Stimulated activated CD4-positive, alpha-beta T cell treated with anti-CD3 and anti-CD28 coated beads, Interleukin-4, amount 100 ng/mL, for 1 hour (primary cell): Measurements from ENCODE around the gene EML5.

ENCODE experiments used
- DNase-seq: peaks from one replicate; pipeline ENCODE4 v3.0.0-alpha.2; 2020

EML5 gene

DNA sequence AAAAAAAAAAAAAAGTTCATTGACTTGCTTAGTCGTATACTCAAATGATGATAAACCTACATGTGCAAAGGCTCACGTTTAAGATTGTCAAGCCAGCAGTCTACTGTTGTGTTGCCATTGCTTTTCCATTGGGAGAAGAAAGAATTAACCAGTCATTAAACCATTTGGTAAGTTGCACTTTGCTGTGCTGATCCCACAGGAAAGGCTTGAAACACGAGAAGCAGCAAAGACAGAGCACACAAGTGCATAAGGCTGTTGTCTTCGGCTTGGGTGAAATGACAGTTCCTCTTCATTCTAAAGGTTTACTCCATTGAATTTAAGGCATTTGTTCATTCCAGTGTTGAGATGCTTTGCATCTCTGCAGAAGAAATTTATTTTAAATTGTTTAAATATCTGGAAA lies 179.8 kb downstream of the EML5 start:
- no peak for DNase-seq

DNA sequence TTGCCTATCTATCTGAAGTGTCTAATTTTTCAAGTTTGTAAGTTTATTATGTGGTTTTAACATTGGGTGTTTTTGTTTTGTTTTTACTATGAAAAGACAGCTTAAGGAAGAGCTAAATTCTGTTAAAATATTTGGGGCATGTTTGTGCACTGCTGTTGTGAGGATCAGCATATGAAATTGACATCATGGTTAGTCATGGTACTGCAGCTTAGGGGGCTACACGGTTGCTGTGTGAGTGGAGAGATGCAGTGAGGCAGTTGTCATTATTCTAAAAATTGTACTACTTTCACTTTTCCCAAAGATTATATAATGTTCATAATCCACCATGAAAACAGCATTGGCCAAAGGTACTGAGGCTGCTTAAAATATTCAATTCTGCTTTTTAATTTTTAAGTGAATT lies 180.9 kb downstream of the EML5 start:
- DNase-seq = no peak

DNA sequence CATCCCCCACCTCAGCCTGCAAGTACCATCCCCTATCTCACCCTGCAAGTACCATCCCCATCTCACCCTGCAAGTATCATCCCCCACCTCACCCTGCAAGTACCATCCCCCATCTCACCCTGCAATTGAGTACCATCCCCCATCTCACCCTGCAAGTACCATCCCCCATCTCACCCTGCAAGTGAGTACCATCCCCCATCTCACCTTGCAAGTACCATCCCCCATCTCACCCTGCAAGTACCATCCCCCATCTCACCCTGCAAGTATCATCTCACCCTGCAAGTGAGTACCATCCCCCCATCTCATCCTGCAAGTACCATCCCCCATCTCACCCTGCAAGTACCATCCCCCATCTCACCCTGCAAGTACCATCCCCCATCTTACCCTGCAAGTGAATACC lies 184.9 kb downstream of the EML5 start:
- no peak for DNase-seq

DNA sequence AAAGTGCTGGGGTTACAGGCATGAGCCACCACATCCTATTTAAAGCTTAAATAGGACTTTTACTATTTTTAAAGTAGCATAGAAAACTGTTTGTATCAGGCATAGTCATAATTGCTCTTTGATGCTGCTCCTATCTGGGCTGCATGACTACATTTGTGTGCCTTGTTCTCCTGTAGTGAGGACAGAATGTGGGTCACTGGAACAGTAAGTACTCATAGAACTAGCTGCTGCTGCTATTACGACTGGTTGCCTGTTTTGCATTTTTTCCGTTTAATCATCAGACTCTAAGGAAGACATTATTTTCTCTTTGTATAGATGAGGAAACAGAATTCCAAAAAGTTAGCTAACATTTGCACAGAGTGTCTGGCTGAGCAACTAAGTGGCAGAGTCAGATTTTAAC lies 187.2 kb downstream of the EML5 start:
- DNase-seq = no peak

DNA sequence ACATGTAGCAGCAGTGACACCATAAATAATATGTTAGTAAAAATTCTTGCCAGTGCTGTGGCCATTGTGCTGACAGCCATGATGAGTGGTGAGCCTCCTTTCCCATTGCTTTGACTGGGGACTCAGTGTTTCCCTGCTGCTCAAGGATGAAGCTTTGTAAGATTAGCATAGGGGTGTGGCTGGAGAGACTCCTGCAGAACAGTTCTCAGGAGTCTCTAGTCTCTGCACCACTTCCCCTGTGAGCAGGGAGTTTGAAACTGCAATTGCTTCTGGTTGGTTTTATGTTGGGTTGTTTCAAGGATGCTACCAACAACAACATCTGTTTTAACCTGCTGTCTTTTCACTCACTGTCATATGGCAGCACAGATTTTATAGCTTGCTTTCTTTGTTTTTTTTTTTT lies 188.5 kb downstream of the EML5 start:
- no peak for DNase-seq

DNA sequence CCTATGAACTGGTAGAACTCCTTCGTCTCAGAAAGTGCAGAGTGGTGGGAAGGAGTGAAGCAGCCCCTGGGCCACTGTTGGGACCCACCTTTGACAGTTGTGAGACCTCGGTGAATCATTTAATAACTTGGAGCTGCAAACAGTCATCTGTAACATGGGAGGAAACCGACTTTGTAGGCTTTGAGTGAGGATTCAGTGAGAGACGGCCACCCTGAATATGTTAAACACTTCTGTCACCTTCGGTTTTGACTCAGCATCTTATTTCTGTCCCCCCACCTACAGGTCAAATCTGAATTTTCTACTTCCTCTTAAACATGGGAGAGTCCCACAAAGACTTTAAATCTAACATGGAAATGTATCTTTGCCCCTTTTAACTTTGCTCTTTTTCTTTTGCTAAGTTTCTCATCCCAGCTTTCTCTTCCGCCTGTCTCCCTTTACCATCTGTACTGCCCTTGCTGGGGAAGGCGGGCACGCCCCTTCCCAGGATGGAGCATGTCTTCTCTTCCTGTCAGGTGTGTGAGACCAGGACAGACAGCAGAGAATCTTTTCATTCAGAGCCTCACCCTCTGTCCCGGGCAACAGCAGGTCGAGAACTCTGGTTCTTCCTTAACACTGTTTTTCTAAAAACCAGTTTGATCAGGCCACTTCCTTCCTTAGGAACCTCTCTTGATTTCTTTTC lies 192.9 kb downstream of the EML5 start:
- DNase-seq = peak; percentile 7

DNA sequence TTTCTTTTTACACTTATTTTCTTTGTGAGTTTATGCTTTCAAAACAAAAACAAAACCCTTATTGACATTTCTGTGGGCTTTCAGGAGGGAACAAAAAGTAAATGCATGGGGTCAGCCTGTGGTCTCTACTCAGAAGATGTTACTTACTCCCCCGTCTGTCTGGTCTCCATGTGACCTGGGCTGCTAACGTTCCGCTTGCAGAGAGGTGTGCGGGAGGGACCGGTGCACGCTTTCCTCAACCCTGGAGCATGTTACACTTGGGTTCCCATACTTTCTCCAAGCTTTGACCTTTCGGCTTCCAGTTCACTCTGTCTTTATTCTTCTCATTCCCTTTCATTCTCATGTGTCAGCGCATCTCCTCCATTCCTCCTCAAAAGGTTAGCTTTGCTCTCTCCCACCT lies 193.4 kb downstream of the EML5 start:
- DNase-seq = no peak

DNA sequence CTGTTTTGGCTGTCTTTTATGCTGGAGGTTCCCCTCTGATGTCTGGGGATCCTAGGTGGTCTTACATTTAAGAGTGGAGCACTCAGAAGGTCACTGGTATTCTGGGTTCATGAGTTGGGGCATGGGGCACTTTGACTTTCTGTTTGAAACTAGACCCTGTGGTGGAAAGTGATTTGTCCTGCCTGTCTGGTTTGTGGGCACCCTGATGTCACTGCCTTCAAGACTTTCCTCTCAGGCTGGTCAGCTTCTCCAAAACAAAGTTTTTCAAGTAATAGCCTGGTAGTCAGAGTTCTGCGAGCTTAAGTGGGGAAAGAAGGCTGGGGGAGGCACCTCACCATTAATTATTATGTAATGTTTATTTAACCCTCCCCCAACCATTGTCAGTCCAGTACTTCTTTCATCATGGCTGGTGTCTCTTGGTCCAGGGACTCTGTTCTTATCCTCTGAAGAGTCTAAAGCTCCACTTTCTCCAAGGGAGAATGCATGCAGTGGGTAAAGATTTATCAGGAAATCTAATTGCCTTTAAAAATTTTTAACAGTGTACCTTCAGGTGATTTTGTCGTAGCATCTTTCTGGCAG lies 194.6 kb downstream of the EML5 start:
- DNase-seq = no peak

DNA sequence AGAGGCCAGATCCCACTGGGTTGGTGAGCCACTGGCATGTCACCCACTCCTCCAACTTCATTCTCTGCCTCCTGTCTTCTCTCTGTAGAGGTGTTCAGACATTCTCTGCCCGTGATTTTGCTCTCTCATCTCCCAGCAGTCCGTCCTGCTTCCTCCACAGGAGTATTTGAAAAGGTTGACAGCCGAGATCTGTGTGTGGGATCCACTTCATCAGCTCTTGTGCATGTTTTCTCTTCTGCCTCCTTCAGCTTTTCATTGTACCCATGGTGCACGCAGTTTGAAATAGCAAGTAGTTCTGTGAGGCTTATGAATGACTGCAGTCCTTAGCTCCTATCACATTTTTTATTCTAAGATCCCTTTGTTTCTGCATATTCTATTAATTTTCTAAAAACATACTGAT lies 195.2 kb downstream of the EML5 start:
- DNase-seq = no peak

DNA sequence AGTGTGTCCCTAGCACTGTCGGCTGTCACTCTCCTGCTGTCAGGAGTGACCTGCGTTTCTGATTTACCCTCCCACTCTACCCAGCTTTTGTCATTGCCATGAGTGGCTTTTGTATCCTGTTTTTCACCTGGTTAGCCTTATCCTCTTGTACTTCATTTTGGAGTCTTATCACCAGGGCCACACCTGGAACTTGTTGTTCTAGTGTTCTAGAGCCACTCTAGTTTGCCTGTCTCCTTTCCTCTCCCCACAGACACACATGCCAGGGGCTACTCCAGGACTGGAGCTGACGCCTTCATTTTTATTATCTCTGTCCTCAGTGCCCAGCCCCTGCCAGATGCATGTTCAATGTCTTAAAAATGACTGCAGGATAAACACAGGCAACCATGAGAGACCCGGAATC lies 195.7 kb downstream of the EML5 start:
- no peak for DNase-seq

DNA sequence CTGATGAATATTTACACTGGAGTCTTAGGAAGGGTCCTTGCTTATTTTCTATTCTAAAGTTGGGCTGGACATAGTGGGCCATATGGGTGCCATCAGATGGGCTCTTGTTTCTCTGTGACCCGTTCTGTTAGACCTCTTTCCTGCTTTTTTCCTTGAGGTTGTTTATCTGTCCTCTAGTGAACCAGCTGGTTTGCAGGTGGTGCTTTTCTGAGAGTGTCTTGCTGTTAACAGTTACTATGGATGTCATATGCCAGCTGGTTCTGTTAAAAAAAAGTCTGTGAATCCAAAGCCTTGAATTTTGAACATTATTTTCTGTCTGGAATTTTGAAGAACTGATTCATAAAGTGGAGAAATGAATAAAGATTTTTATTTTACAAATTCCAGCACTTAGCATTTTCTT lies 200.7 kb downstream of the EML5 start:
- DNase-seq = no peak

DNA sequence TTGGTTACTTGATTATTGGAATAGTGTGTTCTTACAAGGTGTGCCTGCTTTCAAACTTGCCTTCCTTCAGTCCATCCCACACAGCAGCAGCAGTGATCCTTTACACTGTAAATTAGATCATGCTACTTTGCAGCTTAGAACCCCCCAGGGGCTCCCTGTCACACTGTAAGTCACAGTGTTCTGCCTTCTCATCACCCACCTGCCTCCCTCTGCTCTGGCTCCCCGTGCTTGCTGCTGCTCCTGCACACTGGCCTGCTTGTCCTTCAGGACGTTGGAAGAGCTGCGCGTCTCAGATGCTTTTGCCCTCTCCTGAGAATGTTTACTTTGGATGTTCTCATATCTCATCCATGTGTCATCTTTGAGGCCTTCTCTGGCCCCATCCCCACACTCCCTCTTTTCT lies 202.6 kb downstream of the EML5 start:
- no peak for DNase-seq

DNA sequence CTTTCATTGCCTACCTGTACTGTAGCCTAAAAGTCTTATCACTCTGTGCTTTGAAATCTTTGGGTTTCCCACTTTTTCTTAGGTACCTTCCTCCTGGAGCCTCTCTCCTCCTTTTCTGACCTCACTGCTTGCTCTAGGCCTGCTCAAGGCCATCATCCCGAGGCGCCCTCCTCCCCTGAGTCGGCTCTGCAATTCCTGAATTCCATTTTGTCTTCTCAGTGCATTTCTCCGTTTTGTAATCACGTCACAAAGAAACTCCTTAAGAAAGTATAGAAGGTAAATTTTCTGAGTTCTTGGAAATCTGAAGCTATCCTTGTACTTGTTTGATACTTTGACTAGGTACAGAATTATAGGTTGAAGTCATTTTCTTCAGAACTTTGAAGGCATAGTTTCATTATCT lies 204.7 kb downstream of the EML5 start:
- DNase-seq = no peak

DNA sequence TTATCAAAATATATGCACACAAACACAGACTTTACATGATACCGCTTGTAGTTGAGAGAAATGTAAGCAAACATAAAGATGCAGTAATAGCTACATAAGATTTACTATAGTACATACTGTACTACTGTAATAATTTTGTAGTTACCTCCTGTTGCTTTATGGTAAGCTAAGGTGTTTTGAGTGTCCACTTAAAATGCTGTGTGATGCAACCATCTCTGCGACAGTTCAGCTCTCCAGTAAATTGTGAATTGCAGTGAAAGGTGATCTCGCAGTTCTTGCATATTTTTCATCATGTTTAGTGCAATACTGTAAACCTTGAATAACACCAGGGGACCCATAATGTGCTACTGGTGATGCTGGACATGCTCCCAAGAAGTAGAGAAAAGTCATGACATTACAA lies 208.3 kb downstream of the EML5 start:
- no peak for DNase-seq

DNA sequence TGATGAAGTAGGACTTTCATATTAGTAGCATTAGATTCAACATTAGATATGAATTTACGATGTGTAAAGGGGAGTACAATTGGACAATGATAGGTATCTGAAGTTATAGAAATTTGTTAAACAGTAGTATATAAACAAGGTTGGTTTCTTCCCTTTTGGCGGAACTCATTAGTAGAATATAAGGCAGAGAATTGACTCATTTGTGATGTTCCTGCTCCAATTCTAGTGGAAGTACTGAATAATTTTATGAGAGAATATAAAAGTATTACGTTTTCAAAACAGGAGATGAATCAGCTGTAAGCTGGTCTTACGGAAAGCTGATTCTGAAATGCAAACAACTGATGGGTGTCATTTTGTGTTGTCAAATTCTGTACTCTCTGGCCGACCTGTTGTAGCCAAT lies 216.5 kb downstream of the EML5 start:
- DNase-seq = no peak

DNA sequence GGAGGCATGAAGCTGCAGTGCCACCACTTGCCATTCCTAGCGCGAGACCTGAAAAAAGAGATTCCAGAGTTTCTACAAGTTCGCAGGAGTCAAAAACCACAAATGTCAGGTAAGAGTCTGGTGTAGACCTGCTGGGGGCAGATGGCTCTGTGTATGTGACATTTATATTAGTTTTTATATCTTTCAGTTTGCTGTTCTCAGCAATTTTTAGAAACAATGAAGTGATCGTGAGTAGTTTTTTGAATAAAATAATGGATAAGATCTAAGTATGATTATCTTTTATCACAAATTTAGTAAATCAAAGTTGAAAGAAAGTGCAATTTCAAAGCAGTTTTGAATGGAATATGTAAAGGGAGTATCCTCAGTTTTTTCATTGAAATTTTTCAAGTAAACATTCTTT lies 220.6 kb downstream of the EML5 start:
- no peak for DNase-seq

DNA sequence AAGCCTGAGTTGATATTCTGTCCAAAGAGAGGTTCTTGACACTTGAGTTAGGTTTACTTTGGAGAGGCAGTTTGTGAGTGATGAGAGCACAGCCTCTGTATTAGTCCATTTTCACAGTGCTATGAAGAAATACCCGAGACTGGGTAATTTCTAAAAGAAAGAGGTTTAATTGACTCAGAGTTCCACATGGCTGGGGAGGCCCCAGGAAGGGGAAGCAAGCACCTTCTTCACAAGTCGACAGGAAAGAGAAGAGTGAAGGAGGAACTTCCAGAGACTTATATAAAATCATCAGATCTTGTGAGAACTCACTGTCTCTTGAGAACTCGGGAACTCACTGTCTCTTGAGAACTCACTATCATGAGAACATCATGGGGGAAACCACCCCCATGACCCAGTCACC lies 224.6 kb downstream of the EML5 start:
- no peak for DNase-seq

DNA sequence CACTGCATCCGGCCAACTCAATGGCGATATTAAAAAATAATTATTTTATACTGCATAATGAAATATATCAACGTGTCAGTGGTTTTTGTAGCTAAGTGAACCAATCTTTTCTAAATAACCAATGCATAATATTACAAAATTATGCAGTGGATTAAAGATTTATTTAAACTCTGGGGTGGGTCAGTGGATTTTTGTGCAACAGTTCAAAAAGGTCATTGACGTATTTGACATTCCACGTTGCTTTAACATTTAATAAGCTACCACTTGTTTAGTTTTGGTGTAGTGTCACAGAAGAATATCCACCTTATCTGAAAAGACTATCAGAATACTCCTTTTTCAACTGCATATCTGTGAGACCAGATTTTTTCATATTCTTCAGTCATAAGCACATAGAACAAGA lies 227.3 kb downstream of the EML5 start:
- DNase-seq = no peak

DNA sequence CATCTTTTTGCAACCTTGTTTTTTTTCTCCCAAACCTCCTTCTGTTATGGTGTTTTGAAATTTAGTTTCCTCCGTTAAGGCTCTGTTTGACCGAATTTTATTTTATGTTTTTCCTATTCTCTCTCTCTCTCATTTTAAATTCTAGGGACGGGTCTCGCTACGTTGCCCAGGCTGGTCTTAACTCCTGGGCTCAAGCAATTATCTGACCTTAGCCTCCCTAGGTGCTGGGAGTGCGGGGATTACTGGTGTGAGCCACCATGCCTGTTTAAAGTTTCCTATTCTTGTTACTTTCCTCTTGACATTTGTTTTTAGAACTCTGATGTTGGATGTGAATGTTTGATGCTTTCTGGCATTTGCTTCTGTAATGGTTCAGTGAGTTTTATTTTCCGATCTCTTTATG lies 228.9 kb downstream of the EML5 start:
- DNase-seq = no peak

DNA sequence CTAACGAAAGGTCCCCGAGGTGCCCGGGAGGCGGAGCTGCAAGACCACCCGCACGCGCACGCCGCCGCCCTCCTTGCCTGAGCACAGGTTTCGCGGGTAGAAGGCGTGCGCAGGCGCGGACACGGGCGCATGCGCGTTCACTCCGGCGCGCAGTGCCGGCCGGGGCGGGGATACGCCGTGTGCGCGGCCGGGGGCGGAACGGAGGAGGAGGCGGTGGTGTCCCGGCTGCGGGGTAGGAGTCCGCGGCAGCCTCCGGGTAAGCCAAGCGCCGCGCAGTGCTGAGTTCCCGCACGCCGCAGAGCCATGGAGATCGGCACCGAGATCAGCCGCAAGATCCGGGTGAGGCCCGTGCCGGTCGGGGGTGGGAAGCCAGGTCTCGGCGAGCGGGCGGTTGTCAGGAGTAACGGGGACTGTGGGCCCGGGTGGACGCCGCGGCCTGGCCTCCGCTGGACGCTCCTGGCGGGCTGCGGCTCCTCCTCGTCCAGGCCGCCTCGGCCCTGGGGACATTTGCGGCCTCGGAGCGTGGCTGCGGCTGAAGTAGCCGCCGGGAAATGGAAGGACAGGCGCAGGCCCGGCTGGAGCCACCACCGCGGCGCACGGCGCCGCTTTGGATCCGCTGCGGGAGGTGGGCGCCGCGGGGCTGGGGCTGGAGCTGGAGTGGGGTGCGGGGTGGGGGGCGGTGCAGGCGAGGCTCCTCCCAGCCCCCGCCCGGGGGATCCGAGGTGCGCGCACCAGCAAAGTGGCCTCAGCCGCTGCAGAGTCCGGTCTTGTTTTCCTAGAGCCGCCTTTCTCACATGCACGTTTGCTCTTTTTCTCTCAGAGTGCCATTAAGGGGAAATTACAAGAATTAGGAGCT lies 229.7 kb downstream of the EML5 start, which contains the start of gene ZC3H14:
Gene ZC3H14, plus strand, starts transcription at position 207 of the 856 bp plus-strand sequence. Its CDS starts 97 bp downstream, at position 304.
- DNase-seq = peak; percentile 87

DNA sequence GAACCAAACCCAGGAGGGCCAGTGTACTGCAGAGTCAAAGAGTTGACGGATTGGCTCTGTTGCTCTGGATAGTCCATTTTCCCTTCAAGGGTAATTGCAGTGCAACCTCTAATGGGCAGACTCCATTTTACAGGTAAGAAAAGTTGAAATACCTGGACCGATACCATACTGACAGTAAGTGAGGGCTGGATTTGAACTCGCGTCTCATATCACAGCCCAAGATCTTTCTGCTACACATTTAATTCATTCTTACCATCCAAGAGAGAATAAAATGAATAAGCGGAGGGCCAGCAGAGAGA lies 230.3 kb downstream of the EML5 start:
- no peak for DNase-seq
